ENCODE results near the gene NOA1.

NOA1 gene

DNA sequence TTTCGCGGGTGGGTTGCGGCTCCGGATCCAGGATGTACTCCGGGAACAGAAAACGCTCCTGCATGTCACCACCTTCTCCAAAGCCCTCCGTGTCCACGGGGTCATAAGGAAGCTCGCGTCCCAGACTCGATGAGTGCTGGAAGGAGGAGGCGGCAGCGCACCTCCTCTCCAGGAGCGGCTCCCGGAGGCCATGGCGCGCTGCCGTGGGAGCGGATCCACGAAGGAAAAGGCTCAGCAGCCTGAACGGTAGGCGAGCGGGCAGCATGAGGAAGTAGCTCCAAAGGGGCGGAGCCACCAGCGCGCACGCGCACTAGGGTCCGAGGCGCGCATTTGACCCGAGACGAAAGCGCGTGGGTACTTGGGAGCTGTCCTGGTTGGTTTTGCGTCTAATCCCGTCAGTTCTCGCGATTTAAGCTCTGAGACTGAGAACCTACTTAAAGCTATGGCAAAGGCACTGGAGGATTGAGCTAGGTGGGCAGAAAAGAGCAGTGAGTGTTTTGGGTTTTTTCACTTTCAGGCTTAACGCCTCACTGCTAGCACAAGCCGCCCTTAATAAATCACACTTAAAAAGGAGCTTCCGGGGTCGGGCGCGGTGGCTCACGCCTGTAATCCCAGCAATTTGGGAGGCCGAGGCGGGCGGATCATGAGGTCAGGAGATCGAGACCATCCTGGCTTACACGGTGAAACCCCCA is at the start of gene NOA1:
NOA1 (minus strand) TSS at position 286 of the 692 bp plus-strand sequence; CDS start at position 265, 21 bp downstream.
- Histone ChIP-seq H3K9me3 (ENCODE audit: control insufficient read depth, insufficient read depth, low read depth, low read length) (no peaks in the 10 kb centered on the region; the same call in 1 of the 2 replicates), H3K27me3 (ENCODE audit: control insufficient read depth, insufficient read depth, low read length) (no peaks in the 10 kb centered on the region), H3K4me3 (ENCODE audit: low read depth, low read length) (peak within 1 kb of the TSS; percentile 87), H3K27ac (ENCODE audit: low read depth, low read length) (peak within 1 kb of the TSS; percentile 78), H3K9ac (ENCODE audit: low read length) (peak within 1 kb of the TSS; percentile 93), H3K36me3 (ENCODE audit: control insufficient read depth, insufficient read depth, low read length) (peaks cover 22% of the 10 kb centered on the region), H3K4me1 (ENCODE audit: control insufficient read depth, insufficient read depth, low read length) (no peaks in the 10 kb centered on the region; the same call in 1 of the 2 replicates)

DNA sequence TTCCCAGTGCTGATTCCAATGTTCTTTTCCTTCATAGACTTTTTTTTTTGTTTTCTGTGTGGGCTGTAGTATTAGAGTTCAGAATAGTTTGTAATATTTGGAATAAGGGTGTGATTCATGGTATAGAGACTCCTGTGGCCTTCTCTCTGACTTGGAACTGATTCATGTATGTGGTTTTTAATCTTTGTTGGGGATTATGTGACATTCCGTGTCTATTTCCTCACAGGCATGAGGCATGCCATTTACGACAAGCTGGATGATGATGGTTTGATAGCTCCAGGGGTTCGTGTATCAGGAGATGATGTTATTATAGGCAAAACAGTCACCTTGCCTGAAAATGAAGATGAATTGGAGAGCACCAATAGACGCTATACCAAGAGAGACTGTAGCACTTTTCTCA is 45.7 kb upstream of the NOA1 start:
- peaks cover 98% of the 10 kb centered on the region for H3K36me3 ChIP-seq (ENCODE audit: control insufficient read depth, insufficient read depth, low read length)
- H3K9me3 ChIP-seq (ENCODE audit: control insufficient read depth, insufficient read depth, low read depth, low read length) = no peaks in the 10 kb centered on the region
- H3K27me3 ChIP-seq (ENCODE audit: control insufficient read depth, insufficient read depth, low read length) = no peaks in the 10 kb centered on the region
- H3K27ac ChIP-seq (ENCODE audit: low read depth, low read length) = no peak overlapping the region
- no peaks in the 10 kb centered on the region for H3K4me1 ChIP-seq (ENCODE audit: control insufficient read depth, insufficient read depth, low read length)
- H3K4me3 ChIP-seq (ENCODE audit: low read depth, low read length) = no peak overlapping the region
- no peak overlapping the region for H3K9ac ChIP-seq (ENCODE audit: low read length)

DNA sequence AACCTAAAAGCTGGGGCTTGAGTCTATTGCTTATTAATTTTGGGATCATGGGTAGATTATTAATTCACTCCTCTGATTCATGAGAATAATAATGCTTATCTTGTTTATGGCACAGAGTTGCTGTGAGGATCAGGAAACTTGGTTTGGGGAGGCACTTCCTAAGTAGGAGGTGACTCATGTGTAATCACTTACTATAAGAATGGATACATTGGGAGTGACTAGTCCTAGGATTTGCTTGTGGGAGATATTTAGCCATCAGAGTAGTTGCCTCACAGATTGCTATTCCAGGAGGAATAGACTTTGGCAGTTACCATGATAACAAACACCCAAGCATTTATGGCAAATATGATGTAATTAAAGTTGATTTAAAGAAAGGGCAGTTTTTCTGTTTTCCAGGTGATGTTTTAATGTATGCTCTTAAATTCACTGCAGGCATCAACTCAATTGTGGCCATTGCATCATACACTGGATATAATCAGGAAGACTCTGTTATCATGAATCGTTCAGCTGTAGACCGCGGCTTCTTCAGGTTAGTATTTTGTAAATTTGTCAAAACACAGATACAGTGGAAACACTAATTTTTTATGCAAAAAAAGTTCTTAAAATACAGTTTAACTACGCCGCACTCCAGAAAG is 43.2 kb upstream of the NOA1 start:
- Histone ChIP-seq H3K9ac (ENCODE audit: low read length) (no peak overlapping the region), H3K9me3 (ENCODE audit: control insufficient read depth, insufficient read depth, low read depth, low read length) (no peaks in the 10 kb centered on the region), H3K4me1 (ENCODE audit: control insufficient read depth, insufficient read depth, low read length) (no peaks in the 10 kb centered on the region), H3K27ac (ENCODE audit: low read depth, low read length) (no peak overlapping the region), H3K27me3 (ENCODE audit: control insufficient read depth, insufficient read depth, low read length) (no peaks in the 10 kb centered on the region), H3K36me3 (ENCODE audit: control insufficient read depth, insufficient read depth, low read length) (peaks cover 94% of the 10 kb centered on the region), H3K4me3 (ENCODE audit: low read depth, low read length) (no peak overlapping the region)

DNA sequence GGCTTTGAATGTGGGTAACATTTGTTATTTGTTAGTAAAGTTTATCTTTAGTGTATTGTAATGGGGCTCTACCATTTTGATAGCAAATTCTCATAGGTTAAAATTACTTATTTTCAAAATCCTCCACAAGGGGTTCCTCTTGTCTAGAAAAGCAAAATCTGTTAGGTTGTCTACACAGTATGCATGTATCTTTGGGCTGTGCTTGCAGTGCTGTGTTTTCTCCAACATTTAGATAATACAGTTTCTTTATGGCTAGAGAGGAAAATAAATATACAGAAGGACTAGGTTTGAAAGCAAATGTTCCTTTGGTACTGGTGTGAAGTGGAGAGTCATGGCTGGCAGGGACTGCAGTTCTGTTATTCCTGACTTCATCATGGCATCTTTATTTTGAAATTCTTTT is 41.6 kb upstream of the NOA1 start:
- Histone ChIP-seq H3K27me3 (ENCODE audit: control insufficient read depth, insufficient read depth, low read length) (no peaks in the 10 kb centered on the region), H3K9me3 (ENCODE audit: control insufficient read depth, insufficient read depth, low read depth, low read length) (no peaks in the 10 kb centered on the region), H3K9ac (ENCODE audit: low read length) (no peak overlapping the region), H3K27ac (ENCODE audit: low read depth, low read length) (no peak overlapping the region), H3K4me1 (ENCODE audit: control insufficient read depth, insufficient read depth, low read length) (no peaks in the 10 kb centered on the region), H3K4me3 (ENCODE audit: low read depth, low read length) (no peak overlapping the region), H3K36me3 (ENCODE audit: control insufficient read depth, insufficient read depth, low read length) (peaks cover 90% of the 10 kb centered on the region)

DNA sequence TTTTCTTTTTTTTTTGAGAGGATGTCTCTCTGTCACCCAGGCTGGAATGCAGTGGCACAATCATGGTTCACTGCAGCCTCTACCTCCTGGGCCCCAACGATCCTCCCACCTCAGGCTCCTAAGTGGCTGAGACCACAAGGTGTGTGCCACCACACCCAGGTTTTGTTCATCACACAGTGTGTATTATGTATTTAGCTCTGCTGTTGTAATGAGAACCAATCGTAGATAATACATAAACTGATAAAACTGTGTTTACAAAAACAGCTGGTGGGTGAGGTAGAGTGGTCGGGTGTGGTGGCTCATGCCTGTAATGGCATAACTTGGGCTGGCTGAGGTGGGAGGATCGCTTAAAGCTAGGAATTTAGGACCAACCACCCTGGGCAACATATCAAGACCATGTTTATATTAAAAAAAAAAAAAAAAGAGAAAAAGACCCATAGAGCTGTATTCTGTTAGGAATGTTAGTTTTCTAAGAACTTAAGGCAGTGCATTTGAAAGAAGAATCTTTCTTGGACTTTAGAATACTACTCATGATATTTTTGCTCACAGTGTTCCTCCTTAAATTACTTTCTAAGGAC is 36.2 kb upstream of the NOA1 start:
- Histone ChIP-seq H3K9ac (ENCODE audit: low read length) (no peak overlapping the region), H3K4me1 (ENCODE audit: control insufficient read depth, insufficient read depth, low read length) (no peaks in the 10 kb centered on the region), H3K4me3 (ENCODE audit: low read depth, low read length) (no peak overlapping the region), H3K27ac (ENCODE audit: low read depth, low read length) (no peak overlapping the region), H3K36me3 (ENCODE audit: control insufficient read depth, insufficient read depth, low read length) (peaks cover 85% of the 10 kb centered on the region), H3K9me3 (ENCODE audit: control insufficient read depth, insufficient read depth, low read depth, low read length) (no peaks in the 10 kb centered on the region), H3K27me3 (ENCODE audit: control insufficient read depth, insufficient read depth, low read length) (no peaks in the 10 kb centered on the region)

DNA sequence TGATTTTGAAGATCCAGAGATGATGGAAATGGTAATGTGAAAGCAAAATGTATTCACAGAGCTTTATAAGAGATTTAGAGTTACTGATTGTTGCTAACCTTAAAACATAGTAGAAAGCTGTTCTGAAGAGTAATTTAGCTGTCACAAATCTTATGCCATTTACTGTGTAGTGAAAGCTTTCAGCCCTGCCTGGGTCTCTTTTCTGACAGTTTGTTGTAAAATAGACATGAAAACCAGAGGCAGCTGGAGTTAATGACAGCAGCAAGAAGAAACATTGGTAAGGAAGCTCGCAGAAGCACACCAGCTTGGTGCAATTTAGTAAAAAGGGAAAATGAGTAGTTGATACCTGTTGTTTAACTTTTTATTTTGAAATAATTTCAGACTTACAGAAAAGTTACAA is 22.3 kb upstream of the NOA1 start:
- Histone ChIP-seq H3K27me3 (ENCODE audit: control insufficient read depth, insufficient read depth, low read length) (no peaks in the 10 kb centered on the region), H3K27ac (ENCODE audit: low read depth, low read length) (no peak overlapping the region), H3K36me3 (ENCODE audit: control insufficient read depth, insufficient read depth, low read length) (peaks cover 88% of the 10 kb centered on the region), H3K4me1 (ENCODE audit: control insufficient read depth, insufficient read depth, low read length) (no peaks in the 10 kb centered on the region), H3K9me3 (ENCODE audit: control insufficient read depth, insufficient read depth, low read depth, low read length) (no peaks in the 10 kb centered on the region), H3K4me3 (ENCODE audit: low read depth, low read length) (no peak overlapping the region), H3K9ac (ENCODE audit: low read length) (no peak overlapping the region)

DNA sequence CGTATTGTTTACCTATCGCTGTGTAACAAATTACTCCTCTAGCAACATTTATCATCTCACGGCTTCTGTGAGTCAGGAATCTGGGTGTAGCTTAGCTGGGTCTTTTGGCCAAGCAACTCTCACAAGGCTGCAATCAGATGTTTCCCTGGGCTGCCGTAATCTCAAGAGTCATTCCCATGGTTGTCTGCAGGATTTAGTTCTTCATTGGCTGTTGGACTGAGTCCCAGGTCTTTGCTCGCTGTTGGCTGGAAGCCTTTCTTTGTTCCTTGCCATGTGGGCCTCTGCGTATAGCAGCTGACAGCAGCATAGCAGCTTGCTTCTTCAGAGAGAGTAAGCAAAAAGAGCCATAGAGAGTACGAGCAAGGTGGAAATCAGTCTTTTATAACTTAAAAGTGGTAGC is 18.1 kb upstream of the NOA1 start:
- Histone ChIP-seq H3K9me3 (ENCODE audit: control insufficient read depth, insufficient read depth, low read depth, low read length) (no peaks in the 10 kb centered on the region), H3K4me1 (ENCODE audit: control insufficient read depth, insufficient read depth, low read length) (no peaks in the 10 kb centered on the region), H3K4me3 (ENCODE audit: low read depth, low read length) (no peak overlapping the region), H3K27ac (ENCODE audit: low read depth, low read length) (no peak overlapping the region), H3K36me3 (ENCODE audit: control insufficient read depth, insufficient read depth, low read length) (peaks cover 87% of the 10 kb centered on the region), H3K9ac (ENCODE audit: low read length) (no peak overlapping the region), H3K27me3 (ENCODE audit: control insufficient read depth, insufficient read depth, low read length) (no peaks in the 10 kb centered on the region)

DNA sequence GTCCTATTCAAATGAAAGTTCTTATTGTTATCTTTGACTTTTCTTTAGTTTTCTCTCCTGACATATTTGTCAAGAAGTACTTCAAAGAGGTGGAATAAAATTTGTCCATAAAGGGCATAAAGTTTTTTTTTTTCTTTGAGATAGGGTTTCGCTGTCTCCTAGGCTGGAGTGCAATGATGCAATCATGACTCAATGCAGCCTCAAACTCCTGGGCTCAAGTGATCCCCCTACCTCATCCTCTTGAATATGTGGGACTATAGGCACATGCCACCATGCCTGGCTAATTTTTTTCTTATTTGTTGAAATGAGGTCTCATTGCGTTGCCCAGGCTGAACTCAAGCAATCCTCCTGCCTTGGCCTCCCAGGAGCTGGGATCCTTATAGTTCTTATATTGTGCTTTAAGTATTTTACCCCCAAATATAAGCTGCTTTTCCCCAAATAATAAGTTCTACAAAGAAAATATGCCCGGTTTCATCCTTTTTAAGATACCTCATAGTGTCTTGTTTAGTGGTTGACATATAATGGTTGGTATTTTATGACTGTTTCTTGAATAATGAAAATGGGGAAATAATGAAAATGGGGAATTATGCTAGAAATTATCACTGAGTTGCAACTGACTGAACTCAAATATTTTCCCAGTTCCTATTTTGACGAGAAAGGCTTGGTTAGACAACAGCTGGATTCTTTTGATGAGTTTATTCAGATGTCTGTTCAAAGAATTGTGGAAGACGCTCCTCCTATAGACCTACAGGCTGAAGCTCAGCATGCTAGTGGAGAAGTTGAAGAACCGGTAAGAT is 12.9 kb upstream of the NOA1 start:
- Histone ChIP-seq H3K4me3 (ENCODE audit: low read depth, low read length) (no peak overlapping the region), H3K36me3 (ENCODE audit: control insufficient read depth, insufficient read depth, low read length) (peaks cover 89% of the 10 kb centered on the region), H3K27ac (ENCODE audit: low read depth, low read length) (0 out of 2 replicates have a peak overlapping the region, but pooled peaks have one; percentile 47)

DNA sequence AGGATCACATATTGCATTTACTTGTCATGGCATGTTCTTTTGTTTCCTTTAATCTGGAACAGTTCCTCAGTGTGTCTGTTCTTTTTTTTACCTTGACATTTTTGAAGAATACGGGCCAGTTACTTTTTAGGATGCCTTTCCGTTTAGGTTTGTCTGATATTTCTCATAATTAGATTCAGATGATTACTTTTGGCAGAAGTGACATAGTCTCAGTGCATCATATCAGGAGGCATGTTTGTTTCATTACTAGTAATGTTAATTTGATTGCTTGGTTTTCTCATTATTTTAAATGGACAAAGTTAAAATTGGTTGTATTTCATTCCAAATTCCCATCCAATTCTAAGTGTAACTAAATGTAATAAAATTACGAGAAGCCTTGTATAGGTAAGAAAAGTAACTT is 9.5 kb upstream of the NOA1 start:
- Histone ChIP-seq H3K9me3 (ENCODE audit: control insufficient read depth, insufficient read depth, low read depth, low read length) (no peaks in the 10 kb centered on the region), H3K36me3 (ENCODE audit: control insufficient read depth, insufficient read depth, low read length) (peaks cover 62% of the 10 kb centered on the region), H3K4me1 (ENCODE audit: control insufficient read depth, insufficient read depth, low read length) (no peaks in the 10 kb centered on the region), H3K9ac (ENCODE audit: low read length) (no peak overlapping the region), H3K27me3 (ENCODE audit: control insufficient read depth, insufficient read depth, low read length) (no peaks in the 10 kb centered on the region), H3K4me3 (ENCODE audit: low read depth, low read length) (no peak overlapping the region), H3K27ac (ENCODE audit: low read depth, low read length) (no peak overlapping the region)

More for the DNA sequence above, 12.9 kb upstream of the NOA1 start:
- H3K27me3 ChIP-seq (ENCODE audit: control insufficient read depth, insufficient read depth, low read length) = no peaks in the 10 kb centered on the region
- H3K4me1 ChIP-seq (ENCODE audit: control insufficient read depth, insufficient read depth, low read length) = no peaks in the 10 kb centered on the region
- H3K9me3 ChIP-seq (ENCODE audit: control insufficient read depth, insufficient read depth, low read depth, low read length) = no peaks in the 10 kb centered on the region
- no peak overlapping the region for H3K9ac ChIP-seq (ENCODE audit: low read length)

DNA sequence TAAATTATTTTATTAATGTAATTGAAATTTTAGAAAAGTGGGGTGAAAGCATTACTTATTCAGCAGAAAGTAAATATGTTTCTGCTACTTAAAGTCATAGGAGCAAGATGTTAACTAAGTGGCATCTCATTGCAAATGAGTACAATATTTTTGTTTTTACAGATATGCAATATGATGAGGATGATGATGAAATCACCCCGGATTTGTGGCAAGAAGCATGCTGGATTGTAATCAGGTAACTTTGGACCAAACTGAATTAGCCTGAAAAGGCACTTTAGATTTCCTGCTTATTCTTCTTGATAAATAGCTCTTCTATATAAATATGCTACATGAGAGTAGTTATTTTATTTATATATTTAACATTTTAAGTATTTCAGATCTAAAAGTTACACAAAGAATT is 8.8 kb upstream of the NOA1 start:
- Histone ChIP-seq H3K9me3 (ENCODE audit: control insufficient read depth, insufficient read depth, low read depth, low read length) (no peaks in the 10 kb centered on the region), H3K36me3 (ENCODE audit: control insufficient read depth, insufficient read depth, low read length) (peaks cover 54% of the 10 kb centered on the region), H3K4me3 (ENCODE audit: low read depth, low read length) (no peak overlapping the region), H3K27ac (ENCODE audit: low read depth, low read length) (no peak overlapping the region), H3K9ac (ENCODE audit: low read length) (no peak overlapping the region), H3K27me3 (ENCODE audit: control insufficient read depth, insufficient read depth, low read length) (no peaks in the 10 kb centered on the region), H3K4me1 (ENCODE audit: control insufficient read depth, insufficient read depth, low read length) (no peaks in the 10 kb centered on the region; the same call in 1 of the 2 replicates)

All from HUES6 (cell line).